Naive thymus-derived CD8-positive, alpha-beta T cell (primary cell): ENCODE data around the gene TMEM247. TPM values are rescaled to one million over a fixed set of nuclear protein-coding genes. Genes with fewer than 3 reads are reported as not detected.
"Not testable (repeated sequence)": the region's sequence is repeated elsewhere in the genome, so short reads cannot be mapped to it uniquely, and the experiment has no call there.

Experiments
- ATAC-seq, 2 donors: fragments of 150-1000 bp; cut with Tn5 transposase in 1 of 2; sonication (Bioruptor Pico), chemical (Tn5 transposase) in 1 of 2; 1 replicate in 1 of 2; 2 replicates in 1 of 2; pipeline ENCODE4 v1.10.0; 2021; ENCODE audit warnings: mild to moderate bottlenecking in 2 of 2, moderate library complexity in 2 of 2
- POLR2A ChIA-PET: fragments of 350-600 bp; sonication (Branson Sonifier 250); formaldehyde crosslinking; loops from one replicate; lab custom pipeline; 2021; ENCODE audit warnings: antibody characterized with exemption; lab: Charles Lee
- DNase-seq, 10 donors: peaks; one replicate each; pipeline versions ENCODE4 v3.0.0 to v3.0.0-alpha.2; 2020 to 2022
- H3K27ac Mint-ChIP-seq, 10 donors: one replicate each; pipeline ENCODE4 v1.8.0; 2020 to 2022; ENCODE audit warnings: mild to moderate bottlenecking in 10 of 10, mixed read lengths in 10 of 10, moderate library complexity in 4 of 10, inconsistent platforms in 1 of 10
- H3K27me3 Mint-ChIP-seq, 5 donors: one replicate each; pipeline ENCODE4 v1.8.0; 2021 to 2022; ENCODE audit warnings: mixed read lengths in 5 of 5
- H3K36me3 Mint-ChIP-seq, 3 donors: one replicate each; pipeline ENCODE4 v1.8.0; 2020 to 2022; ENCODE audit warnings: mixed read lengths in 3 of 3, mild to moderate bottlenecking in 2 of 3, inconsistent platforms in 1 of 3
- H3K4me1 Mint-ChIP-seq, 4 donors: one replicate each; pipeline ENCODE4 v1.8.0; 2021 to 2022; ENCODE audit warnings: mixed read lengths in 4 of 4
- H3K4me3 Mint-ChIP-seq, 10 donors: one replicate each; pipeline ENCODE4 v1.8.0; 2020 to 2022; ENCODE audit warnings: mild to moderate bottlenecking in 10 of 10, mixed read lengths in 10 of 10, moderate library complexity in 6 of 10, inconsistent platforms in 1 of 10
- H3K9me3 Mint-ChIP-seq, 9 donors: one replicate each; pipeline ENCODE4 v1.8.0; 2020 to 2022; ENCODE audit warnings: mixed read lengths in 9 of 9, mild to moderate bottlenecking in 3 of 9, inconsistent platforms in 1 of 9, moderate library complexity in 1 of 9
- polyA plus RNA-seq, 3 donors: library from polyadenylated mRNA; unstranded; fragments of 300-500 nt; fragmentation: Illumina TruSeq; gene quantifications; one replicate each; pipeline ENCODE4 v1.2.3, GENCODE V29; 2021
- total RNA-seq, 8 experiments: library from RNA in 2 of 8; stranded (reverse) in 2 of 8; gene quantifications; one replicate each; pipeline ENCODE4 v1.2.3 and lab custom pipeline; 2021 to 2026

Gene TMEM247
- total and polyA plus RNA-seq, 5 experiments from 2014 or later, result not detected

- Mint-ChIP-seq H3K4me1 (peaks cover 6 to 23% (median 11%) of the 10 kb centered on the region in 4 donors), H3K36me3 (no peaks in the 10 kb centered on the region), H3K9me3 (no peaks in the 10 kb centered on the region), H3K27ac (peak overlapping the region in 3 of 10 donors; percentile 5 to 51 (median 27)), H3K27me3 (peaks cover 0 to 5% (median 0%) of the 10 kb centered on the region in 5 donors), H3K4me3 (no peak overlapping the region)
- ATAC-seq, result peak; percentile 47 to 65
- POLR2A ChIA-PET, result no interaction called here
- peak; percentile 35 to 83 (median 66) for DNase-seq
Observed at GRCh38 chr2:46461011-46461674, 18.2 kb upstream of the TMEM247 start.

GRCh38 chr2:46461709-46462171, 17.6 kb upstream of the TMEM247 start:
- peaks cover 4 to 23% (median 11%) of the 10 kb centered on the region in 4 donors for H3K4me1 Mint-ChIP-seq
- peak overlapping the region in 1 of 10 donors; percentile 6 for H3K4me3 Mint-ChIP-seq
- no peaks in the 10 kb centered on the region for H3K36me3 Mint-ChIP-seq
- H3K9me3 Mint-ChIP-seq, result no peaks in the 10 kb centered on the region
- no peak for DNase-seq
- peak overlapping the region in 2 of 10 donors; percentile 5 to 27 for H3K27ac Mint-ChIP-seq
- peak in 1 of 2 donors; percentile 16 for ATAC-seq
- H3K27me3 Mint-ChIP-seq, result peaks cover 0 to 3% (median 0%) of the 10 kb centered on the region in 5 donors
- POLR2A ChIA-PET, result interaction anchor here (0.5 kb wide), 1 partner anchor 401 kb away, joined by 6 read pairs; no protein-coding TSS in a partner anchor

- H3K9me3 Mint-ChIP-seq, result no peaks in the 10 kb centered on the region
- peaks cover 4 to 23% (median 11%) of the 10 kb centered on the region in 4 donors for H3K4me1 Mint-ChIP-seq
- H3K27ac Mint-ChIP-seq, result no peak overlapping the region
- no peaks in the 10 kb centered on the region for H3K27me3 Mint-ChIP-seq
- H3K36me3 Mint-ChIP-seq, result no peaks in the 10 kb centered on the region
- POLR2A ChIA-PET, result no interaction called here
- ATAC-seq (no peak), DNase-seq (no peak)
- H3K4me3 Mint-ChIP-seq, result no peak overlapping the region
Observed at GRCh38 chr2:46462936-46463335, 16.4 kb upstream of the TMEM247 start.

GRCh38 chr2:46469116-46469515, 10.2 kb upstream of the TMEM247 start:
- Mint-ChIP-seq H3K36me3 (no peaks in the 10 kb centered on the region), H3K4me3 (no peak overlapping the region), H3K9me3 (peaks cover 0 to 12% (median 2%) of the 10 kb centered on the region in 9 donors), H3K4me1 (peaks cover 2 to 16% (median 9%) of the 10 kb centered on the region in 4 donors), H3K27me3 (no peaks in the 10 kb centered on the region), H3K27ac (no peak overlapping the region)
- ATAC-seq (no peak), DNase-seq (no peak)
- POLR2A ChIA-PET, result no interaction called here

GRCh38 chr2:46469700-46470099, 9.7 kb upstream of the TMEM247 start:
- H3K36me3 Mint-ChIP-seq, result peaks cover 0 to 5% (median 3%) of the 10 kb centered on the region in 3 donors
- peaks cover 0 to 16% (median 2%) of the 10 kb centered on the region in 9 donors for H3K9me3 Mint-ChIP-seq
- H3K27ac Mint-ChIP-seq, result no peak overlapping the region
- no peaks in the 10 kb centered on the region for H3K27me3 Mint-ChIP-seq
- POLR2A ChIA-PET, result no interaction called here
- no peak for ATAC-seq
- DNase-seq, result no peak
- H3K4me1 Mint-ChIP-seq, result peaks cover 0 to 11% (median 4%) of the 10 kb centered on the region in 4 donors
- no peak overlapping the region for H3K4me3 Mint-ChIP-seq

GRCh38 chr2:46470114-46470628, 9.2 kb upstream of the TMEM247 start:
- Mint-ChIP-seq H3K36me3 (peaks cover 0 to 7% (median 5%) of the 10 kb centered on the region in 3 donors), H3K4me3 (no peak overlapping the region), H3K27me3 (no peaks in the 10 kb centered on the region), H3K9me3 (peaks cover 0 to 20% (median 6%) of the 10 kb centered on the region in 9 donors), H3K27ac (no peak overlapping the region), H3K4me1 (peaks cover 0 to 9% (median 4%) of the 10 kb centered on the region in 4 donors)
- POLR2A ChIA-PET, result no interaction called here
- no peak for ATAC-seq
- DNase-seq, result no peak

GRCh38 chr2:46471019-46471583, 8.3 kb upstream of the TMEM247 start:
- POLR2A ChIA-PET, result no interaction called here

GRCh38 chr2:46471697-46472096, 7.7 kb upstream of the TMEM247 start:
- Mint-ChIP-seq H3K4me3 (no peak overlapping the region), H3K9me3 (peaks cover 2 to 32% (median 17%) of the 10 kb centered on the region in 9 donors), H3K27ac (no peak overlapping the region), H3K27me3 (no peaks in the 10 kb centered on the region), H3K4me1 (peaks cover 1 to 13% (median 6%) of the 10 kb centered on the region in 4 donors), H3K36me3 (peaks cover 0 to 15% (median 11%) of the 10 kb centered on the region in 3 donors)
- no peak for DNase-seq
- POLR2A ChIA-PET, result no interaction called here
- no peak for ATAC-seq

More at GRCh38 chr2:46471019-46471583, 8.3 kb upstream of the TMEM247 start:
- H3K27me3 Mint-ChIP-seq, result no peaks in the 10 kb centered on the region
- DNase-seq (no peak), ATAC-seq (no peak)
- H3K4me1 Mint-ChIP-seq, result peaks cover 0 to 9% (median 4%) of the 10 kb centered on the region in 4 donors
- peaks cover 0 to 26% (median 12%) of the 10 kb centered on the region in 9 donors for H3K9me3 Mint-ChIP-seq
- H3K36me3 Mint-ChIP-seq, result peaks cover 0 to 9% (median 7%) of the 10 kb centered on the region in 3 donors
- H3K4me3 Mint-ChIP-seq, result no peak overlapping the region
- H3K27ac Mint-ChIP-seq, result no peak overlapping the region

- H3K27me3 Mint-ChIP-seq, ATAC-seq, H3K27ac Mint-ChIP-seq, H3K4me3 Mint-ChIP-seq, POLR2A ChIA-PET, DNase-seq: not testable (repeated sequence)
- peaks cover 2 to 36% (median 22%) of the 10 kb centered on the region in 9 donors for H3K9me3 Mint-ChIP-seq
- peaks cover 0 to 18% (median 14%) of the 10 kb centered on the region in 3 donors for H3K36me3 Mint-ChIP-seq
- peaks cover 6 to 17% (median 11%) of the 10 kb centered on the region in 4 donors for H3K4me1 Mint-ChIP-seq
Observed at GRCh38 chr2:46472165-46472564, 7.2 kb upstream of the TMEM247 start.

- Mint-ChIP-seq H3K4me3 (peak overlapping the region in 8 of 10 donors; percentile 3 to 59 (median 44)), H3K36me3 (peaks cover 0 to 29% (median 20%) of the 10 kb centered on the region in 3 donors), H3K27ac (peak overlapping the region in 8 of 10 donors; percentile 15 to 88 (median 70)), H3K9me3 (peaks cover 2 to 54% (median 24%) of the 10 kb centered on the region in 9 donors), H3K4me1 (peaks cover 10 to 29% (median 22%) of the 10 kb centered on the region in 4 donors)
- POLR2A ChIA-PET, result interaction anchor here (0.9 to 1.2 kb wide), 2 partner anchors 10 to 68 kb away, joined by 3 to 4 read pairs; no protein-coding TSS in a partner anchor
- ATAC-seq, H3K27me3 Mint-ChIP-seq: not testable (repeated sequence)
- DNase-seq, result peak in 6 of 10 donors; percentile 24 to 71 (median 42)
Observed at GRCh38 chr2:46477462-46477861, 1.9 kb upstream of the TMEM247 start.

- POLR2A ChIA-PET, result interaction anchor here (0.9 kb wide), 1 partner anchor 67 kb away, joined by 3 read pairs; no protein-coding TSS in a partner anchor
- no peaks in the 10 kb centered on the region for H3K27me3 Mint-ChIP-seq
- peaks cover 2 to 54% (median 24%) of the 10 kb centered on the region in 9 donors for H3K9me3 Mint-ChIP-seq
- no peak for ATAC-seq
- peak overlapping the region in 5 of 10 donors; percentile 15 to 74 (median 64) for H3K27ac Mint-ChIP-seq
- no peak for DNase-seq
- peak overlapping the region in 4 of 10 donors; percentile 33 to 45 (median 38) for H3K4me3 Mint-ChIP-seq
- H3K36me3 Mint-ChIP-seq, result peaks cover 0 to 29% (median 20%) of the 10 kb centered on the region in 3 donors
- H3K4me1 Mint-ChIP-seq, result peaks cover 10 to 29% (median 22%) of the 10 kb centered on the region in 4 donors
Observed at GRCh38 chr2:46477925-46478324, 1.4 kb upstream of the TMEM247 start.

GRCh38 chr2:46480562-46480961, 1.2 kb downstream of the TMEM247 start:
- Mint-ChIP-seq H3K27me3 (no peaks in the 10 kb centered on the region), H3K36me3 (peaks cover 0 to 21% (median 13%) of the 10 kb centered on the region in 3 donors), H3K9me3 (peaks cover 0 to 29% (median 14%) of the 10 kb centered on the region in 9 donors), H3K4me1 (peaks cover 13 to 29% (median 22%) of the 10 kb centered on the region in 4 donors), H3K27ac (peak overlapping the region in 1 of 10 donors; percentile 64), H3K4me3 (no peak overlapping the region)
- POLR2A ChIA-PET, result interaction anchor here (1.6 kb wide), 1 partner anchor 96 kb away, joined by 4 read pairs; no protein-coding TSS in a partner anchor
- DNase-seq, result no peak
- no peak for ATAC-seq
